HG02970 (cell line): ENCODE measurements around the gene JAZF1.

ENCODE experiments used
- ATAC-seq: cut with Tn5 transposase; IDR thresholded peaks from one replicate; pipeline ENCODE4 v1.9.1; 2021; ENCODE audit warnings: mild to moderate bottlenecking, moderate library complexity, moderate number of reproducible peaks; ENCODE audit not compliant: unreplicated experiment, low FRiP score

Gene JAZF1

GRCh38 chr7:28083164-28083997 is 97.2 kb downstream of the JAZF1 start:
- no peak for ATAC-seq

DNA sequence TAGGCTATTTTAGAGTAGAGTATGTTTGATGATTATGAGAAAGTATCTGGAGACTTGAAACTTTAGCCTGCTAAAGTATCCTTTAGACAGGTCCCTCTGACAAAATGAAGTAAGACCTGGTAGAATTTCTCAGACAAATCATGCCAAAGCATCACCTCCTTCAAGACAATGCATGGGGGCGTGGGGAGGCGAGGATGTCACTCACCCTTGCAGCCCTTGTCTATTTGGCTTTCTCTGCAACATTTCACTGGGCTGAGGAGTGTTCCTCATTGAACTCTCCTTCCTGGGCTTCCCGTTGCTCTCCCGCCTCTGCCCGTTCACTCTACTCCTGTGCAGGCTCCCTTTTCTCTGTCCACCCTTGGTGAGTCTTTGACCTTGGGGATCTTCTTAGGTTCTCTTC is 98.5 kb downstream of the JAZF1 start:
- ATAC-seq, result no peak

- no peak for ATAC-seq
Observed at GRCh38 chr7:28081016-28081415, 99.6 kb downstream of the JAZF1 start.

DNA sequence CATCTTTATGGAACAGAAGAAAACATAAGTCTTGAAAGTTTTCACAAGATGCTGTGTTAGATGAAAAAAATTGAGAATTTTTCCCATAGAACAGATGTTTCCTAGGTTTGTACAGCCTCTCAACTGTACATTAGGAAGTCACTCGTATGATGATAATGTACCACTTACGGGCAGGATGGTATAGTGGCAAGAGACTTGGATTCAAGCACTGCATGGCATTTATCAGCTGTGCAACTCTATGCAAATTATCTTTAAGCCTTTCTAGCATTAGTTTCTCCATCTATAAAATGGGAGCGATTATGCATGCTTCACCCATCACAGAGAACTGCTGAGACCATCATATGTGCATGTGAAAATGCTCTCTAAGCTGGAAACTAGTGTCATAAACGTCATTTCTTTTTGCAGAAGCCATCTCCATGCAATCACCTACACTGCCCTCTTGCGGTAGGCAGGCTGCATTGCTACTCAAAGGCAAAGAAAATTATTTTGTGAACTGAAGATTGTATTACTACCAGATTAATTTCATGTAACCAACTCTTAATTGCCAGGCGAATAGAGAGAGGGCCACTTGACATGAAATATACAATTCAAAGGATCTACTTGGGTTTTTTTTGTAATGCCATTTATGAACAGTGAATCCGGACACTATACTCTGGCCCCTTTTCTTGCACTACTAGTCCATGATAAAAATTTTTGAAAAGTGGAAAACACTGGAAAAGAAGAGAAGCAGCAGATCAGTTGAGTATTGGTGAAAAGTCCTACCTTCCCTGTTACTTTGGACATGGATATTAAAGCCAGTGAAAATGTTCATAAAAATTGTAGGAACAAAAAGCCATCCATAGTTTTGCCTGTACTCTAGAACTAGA is 102.3 kb downstream of the JAZF1 start:
- no peak for ATAC-seq

DNA sequence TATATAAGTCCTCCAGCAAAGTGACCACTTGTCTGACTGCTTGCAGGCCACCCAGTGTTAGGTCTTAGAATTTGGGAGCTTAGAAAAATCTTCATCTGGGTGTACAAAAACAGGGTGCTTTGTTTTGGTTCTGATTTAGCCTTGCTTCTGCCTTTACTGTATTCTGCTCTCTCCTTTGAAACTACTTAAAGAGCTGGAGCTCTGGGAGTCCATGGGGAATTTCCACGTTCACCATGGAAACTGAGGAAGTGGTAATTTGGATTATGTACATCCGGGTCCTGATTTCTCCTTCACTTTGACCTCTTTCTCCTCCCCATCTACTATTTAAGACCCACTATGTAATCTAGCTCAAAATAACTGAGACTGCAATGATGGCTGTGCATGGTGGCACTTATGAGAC is 103.0 kb downstream of the JAZF1 start:
- no peak for ATAC-seq

DNA sequence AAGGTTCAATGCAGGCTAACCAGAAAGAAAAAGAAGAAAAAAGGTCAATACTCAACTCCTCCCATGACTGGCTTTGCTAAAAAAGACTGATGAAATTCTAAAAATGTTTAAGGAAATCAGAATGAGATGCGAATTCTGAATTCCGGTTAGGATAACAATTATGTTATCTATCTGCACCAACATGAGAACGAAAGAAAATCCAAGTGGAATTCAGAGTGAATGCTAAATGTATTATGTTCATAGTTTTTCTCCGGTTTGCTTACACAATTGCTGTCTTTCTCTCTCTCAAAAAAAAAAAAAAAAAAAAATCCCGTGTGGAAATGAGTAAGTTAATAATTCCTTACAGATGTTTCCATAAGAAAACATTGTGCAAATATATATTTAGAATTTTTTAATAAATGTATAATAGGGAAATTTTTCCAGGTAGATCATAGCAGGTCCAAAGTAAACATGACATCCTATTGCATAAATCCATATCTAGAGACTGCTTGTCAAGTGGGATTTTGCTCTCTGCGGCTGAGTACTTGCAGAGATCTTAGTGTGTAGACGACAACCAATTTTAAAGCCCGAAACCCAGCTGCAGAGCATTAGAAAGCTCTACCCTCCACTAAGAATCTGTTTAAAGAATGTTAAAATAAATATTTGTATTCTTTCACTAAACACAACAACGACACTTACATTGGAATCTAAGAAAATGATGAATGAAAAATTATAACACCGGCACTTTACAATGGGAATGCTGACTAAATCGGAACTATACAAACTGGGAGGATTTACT is 104.0 kb downstream of the JAZF1 start:
- no peak for ATAC-seq

- ATAC-seq, result no peak
Observed at GRCh38 chr7:28075674-28076358, 104.8 kb downstream of the JAZF1 start.

DNA sequence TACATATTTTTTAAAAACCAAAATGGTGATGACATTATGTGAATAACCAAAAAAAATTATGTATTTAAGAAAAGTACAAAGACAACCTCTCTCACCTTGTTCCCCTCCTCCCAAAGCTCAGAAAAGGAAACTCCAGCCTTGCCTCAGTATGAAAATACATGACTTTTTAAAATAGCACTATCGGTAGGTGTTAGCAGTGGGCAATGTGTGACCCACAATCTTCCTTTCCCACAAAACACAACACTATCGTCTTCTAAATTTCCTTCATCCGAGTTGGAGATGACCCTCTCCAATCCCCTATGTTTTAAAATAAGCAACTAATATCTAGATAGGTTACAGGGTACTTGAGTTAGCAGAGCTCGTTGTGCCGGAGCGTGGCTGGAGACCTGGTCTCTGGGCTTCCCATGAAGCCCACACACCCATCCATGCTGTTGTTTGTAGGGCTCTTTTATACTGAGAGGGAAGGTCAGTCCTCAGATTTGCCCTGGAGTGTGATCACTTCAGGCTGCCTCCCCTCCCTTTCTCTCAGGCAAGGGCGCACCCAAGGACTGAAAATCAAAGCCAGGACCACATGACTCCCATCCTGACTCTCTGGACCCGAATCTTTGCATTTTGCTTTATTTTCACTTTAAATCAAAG is 107.6 kb downstream of the JAZF1 start:
- ATAC-seq, result no peak

- ATAC-seq, result no peak
Observed at GRCh38 chr7:28071570-28071969, 109.0 kb downstream of the JAZF1 start.

DNA sequence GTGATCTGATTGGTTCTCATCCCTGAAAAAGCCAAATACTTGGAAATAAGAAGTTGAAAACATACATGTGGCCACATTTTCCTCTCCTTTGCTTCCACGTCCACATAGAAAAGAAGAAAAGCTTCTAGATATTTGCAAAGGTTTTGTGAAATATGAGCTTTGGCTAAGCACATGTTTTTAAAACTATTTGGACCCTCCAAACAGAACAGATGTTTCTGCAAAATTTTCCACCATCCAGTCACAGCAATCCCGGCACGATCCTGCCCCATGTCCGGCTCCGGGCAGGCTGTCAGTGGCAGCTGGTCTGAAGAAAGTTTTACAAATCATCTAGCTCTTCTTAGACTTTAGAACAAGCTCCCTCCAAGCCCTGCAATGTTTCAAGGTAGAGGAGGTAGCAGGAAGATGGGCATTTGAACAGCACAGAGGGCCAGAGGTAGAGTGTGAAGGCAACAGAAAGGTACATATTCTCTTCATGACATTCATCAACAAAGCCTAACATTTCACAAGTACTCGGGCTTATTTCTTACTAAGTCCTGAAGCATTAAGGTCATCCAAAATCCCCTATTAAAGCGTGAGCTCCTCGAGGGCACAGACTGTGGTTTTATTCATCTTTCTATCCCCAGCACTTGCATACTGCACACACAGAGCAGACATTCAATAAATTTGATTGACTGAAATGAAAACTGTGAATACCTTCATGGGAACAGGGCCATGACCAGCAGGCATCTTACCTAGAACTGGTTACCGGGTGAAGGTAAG is 110.1 kb downstream of the JAZF1 start:
- ATAC-seq, result no peak

DNA sequence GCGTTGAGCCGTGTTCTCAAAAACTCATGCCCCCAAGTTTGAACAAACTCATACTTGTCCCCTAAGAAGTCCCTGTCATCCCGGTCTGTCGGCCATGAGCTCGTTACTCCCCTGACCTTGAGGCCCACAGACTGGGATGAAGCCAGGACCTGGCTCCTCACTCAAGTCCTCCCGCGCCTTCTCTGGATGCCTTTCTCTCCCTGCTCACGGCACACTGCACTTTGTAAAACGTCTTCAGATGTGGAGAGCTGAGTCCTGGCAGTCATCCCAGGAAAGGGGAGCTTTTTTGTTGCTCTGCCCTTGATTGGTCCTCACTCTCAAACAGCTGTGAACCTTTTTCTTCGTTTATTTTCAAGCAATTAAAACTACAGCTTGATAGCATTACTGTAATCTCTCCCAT is 110.8 kb downstream of the JAZF1 start:
- no peak for ATAC-seq

DNA sequence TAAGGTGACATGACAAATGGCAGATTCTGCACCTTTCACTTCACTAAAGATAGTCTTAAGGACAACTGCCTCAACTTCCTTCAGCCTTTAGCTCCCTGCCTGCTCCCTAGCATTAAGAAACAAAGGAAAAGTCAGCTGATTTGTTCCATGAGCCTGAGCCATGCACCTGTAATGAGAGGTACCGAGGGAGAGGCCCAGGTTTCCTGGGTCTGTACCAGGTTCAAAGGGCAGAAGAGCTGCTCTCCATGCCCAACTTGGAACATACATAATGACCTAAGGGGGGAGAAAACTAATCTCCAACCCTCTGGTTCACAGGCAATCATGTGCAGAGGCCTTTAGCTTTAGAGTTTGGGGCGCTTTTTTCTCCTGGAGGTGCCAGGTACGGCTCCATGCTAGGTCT is 111.2 kb downstream of the JAZF1 start:
- ATAC-seq, result no peak

- no peak for ATAC-seq
Observed at GRCh38 chr7:28068811-28069216, 111.8 kb downstream of the JAZF1 start.

- ATAC-seq, result no peak
Observed at GRCh38 chr7:28067171-28067570, 113.4 kb downstream of the JAZF1 start.

- no peak for ATAC-seq
Observed at GRCh38 chr7:28065721-28066285, 114.8 kb downstream of the JAZF1 start.

DNA sequence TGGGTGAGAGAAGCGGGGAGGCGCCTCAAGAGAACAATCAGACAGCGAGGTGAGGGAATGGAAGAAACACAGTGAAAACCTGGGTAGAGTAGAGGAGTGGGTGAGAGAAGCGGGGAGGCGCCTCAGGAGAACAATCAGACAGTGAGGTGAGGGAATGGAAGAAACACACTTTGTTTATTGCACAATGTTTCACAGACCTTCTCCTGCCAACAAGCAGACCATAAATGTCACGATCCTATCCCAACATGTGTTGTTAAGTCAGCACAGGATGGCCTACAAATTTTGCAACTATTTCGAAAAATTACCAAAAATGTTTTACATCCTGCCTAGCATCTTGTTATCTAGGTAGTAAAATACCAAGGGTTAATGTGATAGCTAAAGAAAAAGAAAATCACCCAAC is 115.3 kb downstream of the JAZF1 start:
- ATAC-seq, result no peak

DNA sequence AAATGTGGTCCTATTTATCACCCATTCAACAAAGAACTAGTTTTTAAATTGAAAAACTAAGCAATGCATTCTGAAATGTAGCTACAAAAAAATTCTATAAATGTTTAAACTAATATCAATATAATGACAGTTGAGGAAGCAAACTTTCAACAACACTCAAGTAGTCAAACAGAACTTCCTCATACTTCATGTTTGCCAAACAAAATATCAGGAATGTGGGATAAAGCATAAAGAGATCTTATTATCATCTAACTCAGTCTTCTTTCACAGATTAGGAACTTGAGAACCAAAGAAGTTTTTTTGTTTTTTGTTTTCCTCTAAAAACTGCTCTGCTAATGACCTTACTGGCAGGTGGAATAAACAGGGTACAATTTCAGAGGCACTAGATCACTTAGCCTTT is 116.2 kb downstream of the JAZF1 start:
- ATAC-seq, result no peak

- ATAC-seq, result no peak
Observed at GRCh38 chr7:28062197-28062991, 118.2 kb downstream of the JAZF1 start.
